ENCODE measurements around the gene DEPDC5.
"Not testable (repeated sequence)": the region's sequence is repeated elsewhere in the genome, so short reads cannot be mapped to it uniquely, and the experiment has no call there.

DNA sequence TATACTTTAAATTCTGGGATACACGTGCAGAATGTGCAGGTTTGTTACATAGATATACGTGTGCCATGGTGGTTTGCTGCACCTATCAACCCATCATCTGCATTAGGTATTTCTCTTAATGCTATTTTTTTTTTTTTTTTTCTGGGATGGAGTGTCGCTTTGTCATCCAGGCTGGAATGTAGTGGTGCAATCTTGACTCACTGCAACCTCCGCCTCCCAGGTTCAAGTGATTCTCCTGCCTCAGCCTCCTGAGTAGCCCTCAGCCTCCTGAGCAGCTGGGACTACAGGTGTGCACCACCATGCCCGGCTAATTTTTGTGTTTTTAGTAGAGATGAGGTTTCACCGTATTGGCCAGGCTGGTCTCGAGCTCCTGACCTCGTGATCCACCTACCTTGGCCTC lies 45.5 kb downstream of the DEPDC5 start:
- TF ChIP-seq, protein P1, sequence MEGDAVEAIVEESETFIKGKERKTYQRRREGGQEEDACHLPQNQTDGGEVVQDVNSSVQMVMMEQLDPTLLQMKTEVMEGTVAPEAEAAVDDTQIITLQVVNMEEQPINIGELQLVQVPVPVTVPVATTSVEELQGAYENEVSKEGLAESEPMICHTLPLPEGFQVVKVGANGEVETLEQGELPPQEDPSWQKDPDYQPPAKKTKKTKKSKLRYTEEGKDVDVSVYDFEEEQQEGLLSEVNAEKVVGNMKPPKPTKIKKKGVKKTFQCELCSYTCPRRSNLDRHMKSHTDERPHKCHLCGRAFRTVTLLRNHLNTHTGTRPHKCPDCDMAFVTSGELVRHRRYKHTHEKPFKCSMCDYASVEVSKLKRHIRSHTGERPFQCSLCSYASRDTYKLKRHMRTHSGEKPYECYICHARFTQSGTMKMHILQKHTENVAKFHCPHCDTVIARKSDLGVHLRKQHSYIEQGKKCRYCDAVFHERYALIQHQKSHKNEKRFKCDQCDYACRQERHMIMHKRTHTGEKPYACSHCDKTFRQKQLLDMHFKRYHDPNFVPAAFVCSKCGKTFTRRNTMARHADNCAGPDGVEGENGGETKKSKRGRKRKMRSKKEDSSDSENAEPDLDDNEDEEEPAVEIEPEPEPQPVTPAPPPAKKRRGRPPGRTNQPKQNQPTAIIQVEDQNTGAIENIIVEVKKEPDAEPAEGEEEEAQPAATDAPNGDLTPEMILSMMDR (IDR thresholded peaks at IDR 0.05; ENCODE audit: low read depth, low read length, poor library complexity, severe bottlenecking): not testable (repeated sequence)
- not testable (repeated sequence) for TF ChIP-seq EZH2phosphoT487 (IDR thresholded peaks at IDR 0.05; ENCODE audit: borderline replicate concordance, low read length)
